H9 (cell line): ENCODE measurements around the gene RPL10A. TPM values are rescaled to one million over a fixed set of nuclear protein-coding genes. Genes with fewer than 3 reads are reported as not detected.

Experiments used
- DNase-seq: peaks from one replicate; pipeline ENCODE4 v3.0.0-alpha.2; 2017
- H2AFZ ChIP-seq: one replicate; pipeline ENCODE4 v1.6.1; 2013; ENCODE audit warnings: mild to moderate bottlenecking, low read length, control low read depth, moderate library complexity
- H2AK5ac ChIP-seq: 2 replicates; pipeline ENCODE4 v1.6.1; 2013; ENCODE audit warnings: low read length, control low read depth, mixed read lengths; ENCODE audit not compliant: insufficient read length
- H2BK120ac ChIP-seq: one replicate; pipeline ENCODE4 v1.6.1; 2013; ENCODE audit warnings: low read depth, mild to moderate bottlenecking, low read length, control low read depth, inconsistent platforms; ENCODE audit not compliant: poor library complexity, severe bottlenecking
- H2BK12ac ChIP-seq: 2 replicates; pipeline ENCODE4 v1.6.1; 2013; ENCODE audit warnings: low read length, control low read depth, mixed read lengths, low read depth; ENCODE audit not compliant: insufficient read length
- H2BK15ac ChIP-seq: 2 replicates; pipeline ENCODE4 v1.6.1; 2013; ENCODE audit warnings: low read depth, low read length, control low read depth
- H2BK20ac ChIP-seq: one replicate; pipeline ENCODE4 v1.6.1; 2013; ENCODE audit warnings: low read depth, mild to moderate bottlenecking, low read length, control low read depth, inconsistent platforms; ENCODE audit not compliant: poor library complexity, severe bottlenecking
- H2BK5ac ChIP-seq: 2 replicates; pipeline ENCODE4 v1.6.1; 2013; ENCODE audit warnings: low read length, control low read depth, mixed read lengths; ENCODE audit not compliant: insufficient read length
- H3K14ac ChIP-seq: 2 replicates; pipeline ENCODE4 v1.6.1; 2013; ENCODE audit warnings: low read length, control low read depth; ENCODE audit not compliant: insufficient read depth
- H3K18ac ChIP-seq: 2 replicates; pipeline ENCODE4 v1.6.1; 2013; ENCODE audit warnings: low read depth, mild to moderate bottlenecking, mixed read lengths, low read length, control low read depth; ENCODE audit not compliant: insufficient read length
- H3K23ac ChIP-seq: 2 replicates; pipeline ENCODE4 v1.6.1; 2013; ENCODE audit warnings: low read length, control low read depth, mixed read lengths, low read depth; ENCODE audit not compliant: insufficient read length
- H3K23me2 ChIP-seq: 2 replicates; pipeline ENCODE4 v1.6.1; 2013; ENCODE audit warnings: low read depth, mild to moderate bottlenecking, mixed read lengths, low read length, control low read depth; ENCODE audit not compliant: insufficient read length, poor library complexity, severe bottlenecking
- H3K27ac ChIP-seq: 2 replicates; pipeline ENCODE4 v1.5.1; 2013; ENCODE audit warnings: low read length, control low read depth, mixed read lengths, low read depth; ENCODE audit not compliant: insufficient read length
- H3K27me3 ChIP-seq: 2 replicates; pipeline ENCODE4 v1.6.1; 2013; ENCODE audit warnings: low read length, control low read depth, inconsistent platforms; ENCODE audit not compliant: insufficient read depth
- H3K4ac ChIP-seq: 2 replicates; pipeline ENCODE4 v1.6.1; 2013; ENCODE audit warnings: low read depth, mild to moderate bottlenecking, control low read depth, inconsistent platforms, low read length, moderate library complexity
- H3K4me1 ChIP-seq: 2 replicates; pipeline ENCODE4 v1.6.1; 2013; ENCODE audit warnings: low read length, control low read depth, inconsistent platforms; ENCODE audit not compliant: insufficient read depth
- H3K4me2 ChIP-seq: 2 replicates; pipeline ENCODE4 v1.6.1; 2013; ENCODE audit warnings: low read length, control low read depth, mixed read lengths; ENCODE audit not compliant: insufficient read length, insufficient read depth
- H3K56ac ChIP-seq: 2 replicates; pipeline ENCODE4 v1.6.1; 2013; ENCODE audit warnings: low read depth, mild to moderate bottlenecking, mixed read lengths, low read length, control low read depth; ENCODE audit not compliant: insufficient read length
- H3K79me1 ChIP-seq: 2 replicates; pipeline ENCODE4 v1.6.1; 2013; ENCODE audit warnings: low read depth, mild to moderate bottlenecking, moderate library complexity, low read length, control low read depth, inconsistent platforms; ENCODE audit not compliant: insufficient read depth, poor library complexity, severe bottlenecking
- H3K79me2 ChIP-seq: 2 replicates; pipeline ENCODE4 v1.6.1; 2013; ENCODE audit warnings: low read length, control low read depth, inconsistent platforms; ENCODE audit not compliant: insufficient read depth
- H3K9ac ChIP-seq: 2 replicates; pipeline ENCODE4 v1.6.1; 2013; ENCODE audit warnings: low read length, control low read depth, mixed read lengths; ENCODE audit not compliant: insufficient read length; ENCODE audit errors: extremely low read depth
- H3K9me3 ChIP-seq: one replicate; pipeline ENCODE4 v1.6.1; 2013; ENCODE audit warnings: low read depth, low read length, inconsistent platforms; ENCODE audit not compliant: control insufficient read depth
- H3T11ph ChIP-seq: one replicate; pipeline ENCODE4 v1.6.1; 2013; ENCODE audit warnings: mild to moderate bottlenecking, low read length, control low read depth, inconsistent platforms
- H4K20me1 ChIP-seq: one replicate; pipeline ENCODE4 v1.6.1; 2013; ENCODE audit not compliant: control insufficient read depth, insufficient read length, insufficient read depth
- H4K5ac ChIP-seq: 2 replicates; pipeline ENCODE4 v1.6.1; 2013; ENCODE audit warnings: low read depth, mild to moderate bottlenecking, mixed read lengths, low read length, control low read depth; ENCODE audit not compliant: insufficient read length
- H4K8ac ChIP-seq: replicated peaks from 2 replicates; pipeline ENCODE4 v1.6.1; 2013; ENCODE audit warnings: low read length, control low read depth, mixed read lengths, low read depth; ENCODE audit not compliant: insufficient read length
- H4K91ac ChIP-seq: 2 replicates; pipeline ENCODE4 v1.6.1; 2013; ENCODE audit warnings: low read depth, mild to moderate bottlenecking, moderate library complexity, mixed read lengths, low read length, control low read depth; ENCODE audit not compliant: insufficient read length
- H3K27ac Mint-ChIP-seq, 3 experiments: 2 replicates in 2 of 3; 3 replicates in 1 of 3; pipeline ENCODE4 v1.8.0; 2020 to 2021; ENCODE audit warnings: mixed read lengths in 3 of 3, mild to moderate bottlenecking in 1 of 3, moderate library complexity in 1 of 3
- H3K27me3 Mint-ChIP-seq: 2 replicates; pipeline ENCODE4 v1.8.0; 2021; ENCODE audit warnings: low read depth, mild to moderate bottlenecking, moderate library complexity, mixed read lengths
- H3K36me3 Mint-ChIP-seq, 3 experiments: 2 replicates in 2 of 3; 3 replicates in 1 of 3; pipeline ENCODE4 v1.8.0; 2020 to 2021; ENCODE audit warnings: low read depth in 3 of 3, mixed read lengths in 3 of 3; ENCODE audit not compliant: insufficient read depth in 1 of 3
- H3K4me1 Mint-ChIP-seq, 2 experiments: 2 replicates each; pipeline ENCODE4 v1.8.0; 2020; ENCODE audit warnings: mixed read lengths in 2 of 2
- H3K4me3 Mint-ChIP-seq, 2 experiments: 2 replicates in 1 of 2; 3 replicates in 1 of 2; pipeline ENCODE4 v1.8.0; 2020 to 2021; ENCODE audit warnings: mild to moderate bottlenecking in 2 of 2, mixed read lengths in 2 of 2, moderate library complexity in 1 of 2
- H3K9me3 Mint-ChIP-seq, 2 experiments: 2 replicates in 1 of 2; 3 replicates in 1 of 2; pipeline ENCODE4 v1.8.0; 2020; ENCODE audit warnings: mild to moderate bottlenecking in 2 of 2, mixed read lengths in 2 of 2, moderate library complexity in 1 of 2
- CTCF ChIP-seq: fragments of 200-600 bp; sonication (generic); conservative IDR thresholded peaks from 3 replicates; pipeline ENCODE4 v1.8.0; 2021; ENCODE audit warnings: antibody characterized with exemption, mild to moderate bottlenecking
- WGBS: extraction: QIAGEN DNeasy Blood & Tissue Kit; methylation state at CpG from one replicate; pipeline ENCODE4 v1.1.7; 2013; ENCODE audit warnings: missing lambda C conversion rate, low lambda C conversion rate, mixed read lengths; ENCODE audit not compliant: insufficient read length; ENCODE audit errors: extremely low coverage; 5-methylcytosine and 5-hydroxymethylcytosine counted together
- total RNA-seq: library from RNA; stranded (reverse); gene quantifications from 2 replicates; pipeline ENCODE4 v1.2.1, GENCODE V29; 2021

RPL10A gene
- total RNA-seq, 1 experiment from 2014 or later: 1,830 TPM

GRCh38 chr6:35505999-35506412 is 37.8 kb downstream of the RPL10A start:
- Histone ChIP-seq H3K79me1 (no peaks in the 10 kb centered on the region), H4K5ac (no peak overlapping the region), H3K23ac (no peak overlapping the region), H3K27ac (no peak overlapping the region), H2BK120ac (no peak overlapping the region), H2BK20ac (no peak overlapping the region), H3K23me2 (no peaks in the 10 kb centered on the region), H2AK5ac (no peak overlapping the region), H3K4me2 (peak overlapping the region; percentile 10), H2BK15ac (no peak overlapping the region), H4K20me1 (no peaks in the 10 kb centered on the region), H3K79me2 (no peaks in the 10 kb centered on the region), H3K14ac (peak overlapping the region; percentile 2; the same call in 1 of the 2 replicates), H2BK5ac (no peak overlapping the region), H3K56ac (no peak overlapping the region), H2BK12ac (no peak overlapping the region), H3T11ph (no peak overlapping the region), H3K9ac (no peak overlapping the region), H3K4ac (no peak overlapping the region), H3K4me1 (peaks cover 8% of the 10 kb centered on the region; the same call in 1 of the 2 replicates), H4K91ac (no peak overlapping the region), H3K18ac (peak overlapping the region; percentile 43), H3K27me3 (no peaks in the 10 kb centered on the region), H2AFZ (no peak overlapping the region), H4K8ac (no peak overlapping the region), H3K9me3 (no peaks in the 10 kb centered on the region)
- no peak overlapping the region; a peak in 1 of 5 replicates for H3K4me3 Mint-ChIP-seq
- WGBS: no CpG with 5 or more reads among the region's 21 CpGs
- no peak for TF ChIP-seq CTCF
- H3K9me3 Mint-ChIP-seq: no peaks in the 10 kb centered on the region
- peaks cover 35 to 52% of the 10 kb centered on the region in 2 experiments for H3K4me1 Mint-ChIP-seq
- no peak overlapping the region for H3K27ac Mint-ChIP-seq
- H3K27me3 Mint-ChIP-seq: peaks cover 24% of the 10 kb centered on the region
- peak; percentile 48 for DNase-seq
- no peaks in the 10 kb centered on the region for H3K36me3 Mint-ChIP-seq
